ENCODE results near the gene TIMM22. TPM values are rescaled to one million over a fixed set of nuclear protein-coding genes. Genes with fewer than 3 reads are reported as not detected.

Gene TIMM22
- total and polyA plus RNA-seq, 8 donors: 0.29 to 22.6 (median 8.7) TPM

DNA sequence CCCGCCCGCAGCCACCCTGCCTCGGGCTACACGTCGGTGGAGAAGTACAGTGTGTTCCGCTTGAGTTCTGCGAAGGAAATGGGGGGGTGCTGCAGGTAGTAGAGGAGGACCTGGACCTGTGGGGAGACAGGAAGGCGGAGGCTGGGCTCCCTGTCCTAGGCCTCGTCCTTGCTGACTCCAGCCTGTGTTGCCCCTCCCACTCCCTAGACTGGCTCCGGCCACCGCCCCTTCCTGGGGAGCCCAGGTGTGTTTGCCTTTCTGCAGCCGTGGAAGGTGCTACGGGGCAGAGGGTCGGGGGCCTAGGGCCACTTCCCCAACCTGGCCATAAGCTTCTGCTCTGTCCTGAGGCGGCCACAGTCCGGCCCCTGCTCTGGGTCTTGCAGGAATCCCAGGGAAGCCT, 9.1 kb downstream of the TIMM22 start:
- WGBS, 5 donors: 28 to 51% (median 35%) methylated on average over 11 to 16 of the region's 16 CpGs

DNA sequence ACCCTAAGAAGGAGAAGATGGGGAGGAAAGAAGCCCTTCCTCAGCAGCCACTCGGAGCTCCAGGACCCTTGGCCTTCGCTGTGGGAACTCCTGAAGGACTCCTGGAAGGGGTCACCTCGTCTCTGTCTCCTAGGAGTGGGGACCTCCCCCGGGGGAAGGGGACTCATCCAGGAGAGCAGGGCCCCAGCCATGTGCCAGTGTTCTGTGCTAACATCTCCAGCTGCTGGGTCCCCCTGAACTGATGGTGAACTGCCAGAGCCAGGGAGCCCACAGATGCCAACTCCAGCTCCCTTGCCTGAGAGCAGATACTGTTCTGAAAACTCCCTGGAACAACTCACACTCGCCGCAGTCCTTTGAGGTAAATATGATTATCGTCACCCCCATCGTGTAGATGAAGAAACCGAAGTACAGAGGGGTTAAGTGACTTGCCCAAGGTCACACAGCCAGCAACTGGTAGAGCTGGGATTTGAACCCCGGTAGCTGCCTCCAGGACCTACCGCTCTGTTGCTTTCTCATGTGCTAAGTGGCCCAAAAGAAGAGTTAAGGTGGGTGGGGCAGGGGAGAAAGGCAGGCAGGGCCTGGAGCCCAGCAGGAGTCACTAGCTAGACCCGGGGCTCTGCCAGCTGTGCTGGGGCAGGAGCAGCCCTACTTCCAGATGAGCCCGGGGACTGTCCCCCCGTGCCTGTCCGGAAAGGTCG, 10.5 kb downstream of the TIMM22 start:
- Histone ChIP-seq H3K4me3 (no peak overlapping the region), H3K36me3 (peaks cover 48 to 97% (median 93%) of the 10 kb centered on the region in 4 donors), H3K27ac (peak overlapping the region; percentile 56 to 79 (median 68)), H3K4me1 (peaks cover 41 to 72% (median 58%) of the 10 kb centered on the region in 4 donors), H3K27me3 (no peaks in the 10 kb centered on the region), H3K9me3 (no peaks in the 10 kb centered on the region)
- intact Hi-C loops (cut with DNase I; ENCODE audit: low total_unique reads): loop anchor here (10.0 kb wide), 1 partner anchor 47 kb away; no protein-coding TSS in a partner anchor
- WGBS, 5 donors: 75 to 88% (median 82%) methylated on average over 14 to 16 of the region's 16 CpGs
- TF ChIP-seq POLR2AphosphoS5 (IDR thresholded peaks at IDR 0.05): no peak
- no peak for TF ChIP-seq POLR2A (IDR thresholded peaks at IDR 0.05)
- no peak for TF ChIP-seq EP300 (IDR thresholded peaks at IDR 0.05)
- TF ChIP-seq, protein P1, sequence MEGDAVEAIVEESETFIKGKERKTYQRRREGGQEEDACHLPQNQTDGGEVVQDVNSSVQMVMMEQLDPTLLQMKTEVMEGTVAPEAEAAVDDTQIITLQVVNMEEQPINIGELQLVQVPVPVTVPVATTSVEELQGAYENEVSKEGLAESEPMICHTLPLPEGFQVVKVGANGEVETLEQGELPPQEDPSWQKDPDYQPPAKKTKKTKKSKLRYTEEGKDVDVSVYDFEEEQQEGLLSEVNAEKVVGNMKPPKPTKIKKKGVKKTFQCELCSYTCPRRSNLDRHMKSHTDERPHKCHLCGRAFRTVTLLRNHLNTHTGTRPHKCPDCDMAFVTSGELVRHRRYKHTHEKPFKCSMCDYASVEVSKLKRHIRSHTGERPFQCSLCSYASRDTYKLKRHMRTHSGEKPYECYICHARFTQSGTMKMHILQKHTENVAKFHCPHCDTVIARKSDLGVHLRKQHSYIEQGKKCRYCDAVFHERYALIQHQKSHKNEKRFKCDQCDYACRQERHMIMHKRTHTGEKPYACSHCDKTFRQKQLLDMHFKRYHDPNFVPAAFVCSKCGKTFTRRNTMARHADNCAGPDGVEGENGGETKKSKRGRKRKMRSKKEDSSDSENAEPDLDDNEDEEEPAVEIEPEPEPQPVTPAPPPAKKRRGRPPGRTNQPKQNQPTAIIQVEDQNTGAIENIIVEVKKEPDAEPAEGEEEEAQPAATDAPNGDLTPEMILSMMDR (IDR thresholded peaks at IDR 0.05): no peak
- peak in 1 of 2 donors; percentile 4 for DNase-seq

More for the DNA sequence above, 9.1 kb downstream of the TIMM22 start:
- peak; percentile 81 to 87 for DNase-seq
- no peaks in the 10 kb centered on the region for H3K27me3 ChIP-seq
- H3K27ac ChIP-seq: peak overlapping the region; percentile 86 to 91 (median 89)
- TF ChIP-seq POLR2AphosphoS5 (IDR thresholded peaks at IDR 0.05): peak in 2 of 3 donors; percentile 30 to 52
- no peak for TF ChIP-seq EP300 (IDR thresholded peaks at IDR 0.05)
- H3K4me1 ChIP-seq: peaks cover 54 to 86% (median 72%) of the 10 kb centered on the region in 4 donors
- intact Hi-C loops (cut with DNase I; ENCODE audit: low total_unique reads): loop anchor here (10.0 kb wide), 1 partner anchor 49 kb away; no protein-coding TSS in a partner anchor
- no peaks in the 10 kb centered on the region for H3K9me3 ChIP-seq
- H3K36me3 ChIP-seq: peaks cover 48 to 97% (median 93%) of the 10 kb centered on the region in 4 donors
- peak overlapping the region; percentile 16 to 25 (median 20) for H3K4me3 ChIP-seq

DNA sequence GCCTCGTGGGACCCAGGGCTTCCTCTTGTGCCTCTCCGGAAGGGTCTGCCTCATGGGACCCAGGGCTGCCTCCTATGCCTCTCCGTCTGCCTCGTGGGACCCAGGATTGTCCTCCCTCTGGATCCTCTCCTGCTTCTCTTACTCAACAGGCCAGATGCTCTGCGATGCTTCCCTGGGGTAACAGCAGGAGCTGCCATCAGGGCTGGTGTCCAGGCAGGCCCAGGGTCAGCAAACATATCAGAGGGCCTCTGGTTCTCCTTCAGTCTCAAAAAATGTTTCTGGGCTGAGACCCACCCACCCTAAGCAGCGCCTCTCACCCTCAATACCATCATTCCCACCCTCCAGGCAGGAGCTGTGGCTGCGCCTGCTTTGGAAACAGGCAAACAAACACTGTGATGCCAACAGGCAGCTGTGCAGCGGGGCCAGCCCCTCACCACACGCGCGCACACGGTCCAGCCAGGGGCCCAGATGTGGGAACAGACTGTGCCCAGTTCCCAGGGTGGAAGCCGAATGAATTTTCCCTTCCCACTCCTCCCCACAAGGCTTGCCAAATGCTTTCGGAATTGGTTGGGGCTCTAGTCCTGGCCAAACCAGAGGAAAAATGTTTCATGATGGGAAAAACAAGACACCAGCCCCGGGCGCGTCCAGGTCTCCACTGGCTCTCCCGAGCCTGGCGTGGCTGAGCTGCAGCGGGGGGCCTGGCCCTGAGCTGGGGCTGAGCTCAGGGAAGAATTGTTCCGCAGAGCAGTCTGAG, 11.3 kb downstream of the TIMM22 start:
- 82 to 91% (median 86%) methylated on average over 20 to 21 of the region's 21 CpGs for whole genome bisulfite sequencing, 5 donors
- intact Hi-C loops (cut with DNase I; ENCODE audit: low total_unique reads): loop anchor here (10.0 kb wide), 1 partner anchor 47 kb away; no protein-coding TSS in a partner anchor
- DNase-seq: no peak

DNA sequence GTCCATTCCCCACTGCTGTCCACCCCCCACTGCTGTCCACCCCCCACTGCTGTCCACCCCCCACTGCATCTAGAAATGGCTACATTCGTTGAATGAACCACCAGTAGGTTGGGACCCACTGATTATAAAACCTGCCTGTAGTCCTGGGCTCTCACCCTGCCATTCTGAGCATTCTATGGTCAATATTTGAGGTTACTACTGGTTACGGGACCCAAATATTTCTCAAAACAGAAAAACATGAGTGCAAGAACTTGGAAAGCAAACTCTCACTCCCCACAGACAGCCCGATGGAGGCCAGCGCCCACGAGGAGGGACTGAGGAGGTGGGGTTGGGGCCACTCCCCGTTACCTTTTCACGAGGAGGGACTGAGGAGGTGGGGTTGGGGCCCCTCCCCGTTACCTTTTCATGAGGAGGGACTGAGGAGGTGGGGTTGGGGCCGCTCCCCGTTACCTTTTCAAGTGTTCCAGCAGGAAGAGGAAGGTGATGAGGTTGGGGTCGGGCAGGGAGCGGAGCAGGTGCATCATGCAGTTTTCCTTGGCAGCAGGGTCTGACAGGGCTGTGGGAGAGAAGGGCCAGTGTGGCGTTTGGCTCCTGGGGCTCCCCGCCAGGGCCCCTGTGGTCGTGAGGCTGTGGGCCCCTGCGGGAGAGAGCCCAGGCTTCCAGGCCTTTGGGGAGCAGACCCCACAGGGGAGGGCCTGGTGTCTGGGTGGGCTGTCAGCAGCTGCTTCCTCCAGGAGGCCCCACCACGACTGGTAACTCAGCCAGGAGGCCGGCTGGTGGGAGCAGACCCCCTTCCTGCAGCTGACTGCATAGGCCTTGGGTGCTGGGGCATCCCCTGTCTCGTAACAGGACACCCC, 12.5 kb downstream of the TIMM22 start:
- peak overlapping the region in 4 of 5 donors; percentile 46 to 79 (median 68) for H3K27ac ChIP-seq
- intact Hi-C loops (cut with DNase I; ENCODE audit: low total_unique reads): loop anchor here (10.0 kb wide), 1 partner anchor 45 kb away; no protein-coding TSS in a partner anchor
- WGBS, 5 donors: 66 to 73% (median 73%) methylated on average over 17 to 19 of the region's 19 CpGs

More for the DNA sequence above, 11.3 kb downstream of the TIMM22 start:
- Histone ChIP-seq H3K4me3 (no peak overlapping the region), H3K36me3 (peaks cover 47 to 97% (median 93%) of the 10 kb centered on the region in 4 donors), H3K27me3 (no peaks in the 10 kb centered on the region), H3K27ac (peak overlapping the region; percentile 25 to 79 (median 68)), H3K9me3 (no peaks in the 10 kb centered on the region), H3K4me1 (peaks cover 34 to 65% (median 53%) of the 10 kb centered on the region in 4 donors)
- TF ChIP-seq POLR2A (IDR thresholded peaks at IDR 0.05) (no peak), EP300 (IDR thresholded peaks at IDR 0.05) (no peak), POLR2AphosphoS5 (IDR thresholded peaks at IDR 0.05) (no peak)
- TF ChIP-seq, protein P1 (IDR thresholded peaks at IDR 0.05): no peak

More for the DNA sequence above, 12.5 kb downstream of the TIMM22 start:
- Histone ChIP-seq H3K4me3 (no peak overlapping the region), H3K27me3 (no peaks in the 10 kb centered on the region), H3K36me3 (peaks cover 41 to 87% (median 83%) of the 10 kb centered on the region in 4 donors), H3K9me3 (no peaks in the 10 kb centered on the region), H3K4me1 (peaks cover 21 to 52% (median 41%) of the 10 kb centered on the region in 4 donors)
- TF ChIP-seq POLR2AphosphoS5 (IDR thresholded peaks at IDR 0.05) (no peak), POLR2A (IDR thresholded peaks at IDR 0.05) (no peak), EP300 (IDR thresholded peaks at IDR 0.05) (no peak)
- no peak for DNase-seq

Data from stomach (tissue), 9 donors.